K562 (cell line): Measurements from ENCODE around the gene CHN1. TPM values are rescaled to one million over a fixed set of nuclear protein-coding genes. Genes with fewer than 3 reads are reported as not detected.

ENCODE experiments used
- ZBTB40 ChIP-seq, 2 experiments: fragments of 450-650 bp in 1 of 2; sonication (generic) in 1 of 2; formaldehyde crosslinking in 1 of 2; IDR thresholded peaks; 2 replicates each; pipeline versions ENCODE4 v1.7.1 to v1.9.0; 2016 to 2022; ENCODE audit warnings: inconsistent platforms in 1 of 2, mild to moderate bottlenecking in 1 of 2, missing genetic modification reagents in 1 of 2
- ZBTB49 ChIP-seq: sonication (generic); formaldehyde crosslinking; IDR thresholded peaks from 2 replicates; pipeline ENCODE4 v1.8.0; 2022; ENCODE audit warnings: missing genetic modification reagents, mild to moderate bottlenecking, borderline replicate concordance
- polyA plus RNA-seq, 8 experiments: library from polyadenylated mRNA; depleted of rRNA in 4 of 8; stranded (reverse) in 5 of 8; unstranded in 3 of 8; fragments of >200 nt; fragmentation: Nextera tagmentation in 2 of 8; fragmentation: Illumina TruSeq in 1 of 8; extraction: Ambion mirVana in 2 of 8; extraction: Trizol in 1 of 8; gene quantifications; 2 replicates each; pipeline versions ENCODE4 v1.2.1 to v1.2.3, GENCODE V29; 2011 to 2014; ENCODE audit warnings: inconsistent platforms in 1 of 8, missing spikeins in 1 of 8
- total RNA-seq, 7 experiments: library from RNA; depleted of rRNA in 6 of 7; stranded (reverse); fragments of >200 nt in 6 of 7; fragmentation: Illumina TruSeq in 2 of 7; extraction: Trizol in 2 of 7; gene quantifications; 2 replicates each; pipeline versions ENCODE4 v1.2.1 to v1.2.3, GENCODE V29; 2011 to 2021; ENCODE audit warnings: low replicate concordance in 1 of 7

CHN1 gene
- total and polyA plus RNA-seq, 9 of the 15 experiments (the other 6 are each of a cell fraction or from before 2014, with no cell fraction given): 0.17 to 2.0 (median 0.87) TPM

GRCh38 chr2:174777347-174778084, 227.7 kb downstream of the CHN1 start (continued):
- no peak for TF ChIP-seq ZBTB40 (IDR thresholded peaks at IDR 0.05)
- no peak for TF ChIP-seq ZBTB40 (CRISPR knock-in tag; IDR thresholded peaks at IDR 0.05)
- TF ChIP-seq ZBTB49 (CRISPR knock-in tag): no peak
